ENCODE data around the gene ATP6V1F.

ATP6V1F gene

DNA sequence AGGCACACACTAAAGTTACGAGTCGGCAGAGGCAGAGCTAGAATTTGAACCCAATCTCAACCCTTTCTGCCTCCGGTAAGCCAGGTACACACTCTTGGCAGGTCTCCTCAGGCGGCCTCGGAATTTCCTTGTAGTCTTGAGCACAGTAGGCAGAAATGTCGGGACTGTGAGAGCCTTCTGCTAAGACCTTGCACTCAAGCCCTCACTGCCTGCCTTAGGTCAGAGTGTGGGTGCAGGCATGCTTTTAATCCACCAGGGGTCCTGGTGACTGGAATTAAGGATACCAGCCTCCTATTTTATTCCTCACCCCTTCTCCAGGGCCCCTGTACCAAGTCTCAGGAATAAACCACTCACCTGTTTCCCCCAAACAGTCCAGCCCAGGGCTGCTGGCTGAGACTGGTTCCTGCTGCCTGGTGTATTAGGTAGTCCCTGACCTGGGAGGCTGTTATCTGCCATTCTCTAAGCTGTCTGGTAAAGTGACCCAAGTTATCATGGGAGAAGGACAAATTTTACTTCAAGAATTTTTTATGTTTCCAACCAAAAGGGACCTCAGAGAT lies 855 bp downstream of the ATP6V1F start:
- POLR2A ChIA-PET (ENCODE audit: low non-redundant PET), result no interaction called here
- CTCF ChIA-PET, result interaction anchor here (0.6 to 1.5 kb wide), 5 partner anchors 17 to 228 kb away, joined by 3 to 5 read pairs (median 4); no protein-coding TSS in a partner anchor
- peak overlapping the region; percentile 76 for H3K27ac ChIP-seq
- TF ChIP-seq, protein P1, sequence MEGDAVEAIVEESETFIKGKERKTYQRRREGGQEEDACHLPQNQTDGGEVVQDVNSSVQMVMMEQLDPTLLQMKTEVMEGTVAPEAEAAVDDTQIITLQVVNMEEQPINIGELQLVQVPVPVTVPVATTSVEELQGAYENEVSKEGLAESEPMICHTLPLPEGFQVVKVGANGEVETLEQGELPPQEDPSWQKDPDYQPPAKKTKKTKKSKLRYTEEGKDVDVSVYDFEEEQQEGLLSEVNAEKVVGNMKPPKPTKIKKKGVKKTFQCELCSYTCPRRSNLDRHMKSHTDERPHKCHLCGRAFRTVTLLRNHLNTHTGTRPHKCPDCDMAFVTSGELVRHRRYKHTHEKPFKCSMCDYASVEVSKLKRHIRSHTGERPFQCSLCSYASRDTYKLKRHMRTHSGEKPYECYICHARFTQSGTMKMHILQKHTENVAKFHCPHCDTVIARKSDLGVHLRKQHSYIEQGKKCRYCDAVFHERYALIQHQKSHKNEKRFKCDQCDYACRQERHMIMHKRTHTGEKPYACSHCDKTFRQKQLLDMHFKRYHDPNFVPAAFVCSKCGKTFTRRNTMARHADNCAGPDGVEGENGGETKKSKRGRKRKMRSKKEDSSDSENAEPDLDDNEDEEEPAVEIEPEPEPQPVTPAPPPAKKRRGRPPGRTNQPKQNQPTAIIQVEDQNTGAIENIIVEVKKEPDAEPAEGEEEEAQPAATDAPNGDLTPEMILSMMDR (conservative IDR thresholded peaks at IDR 0.05; ENCODE audit: low read depth), result peak; percentile 77
- DNase-seq (ENCODE audit: low spot score), result peak; percentile 70

DNA sequence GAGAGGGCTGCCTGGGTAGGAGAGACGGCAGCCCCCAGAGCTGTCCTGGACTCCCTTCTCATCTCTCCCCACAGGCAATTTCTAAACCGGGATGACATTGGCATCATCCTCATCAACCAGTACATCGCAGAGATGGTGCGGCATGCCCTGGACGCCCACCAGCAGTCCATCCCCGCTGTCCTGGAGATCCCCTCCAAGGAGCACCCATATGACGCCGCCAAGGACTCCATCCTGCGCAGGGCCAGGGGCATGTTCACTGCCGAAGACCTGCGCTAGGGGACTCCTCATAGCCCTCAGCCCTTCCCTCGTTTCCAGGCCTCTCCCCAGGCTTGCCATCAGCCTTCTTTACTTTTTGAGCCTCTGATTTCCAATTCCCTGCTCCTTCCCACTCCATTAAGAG lies 2.6 kb downstream of the ATP6V1F start:
- ChIA-PET CTCF (interaction anchor here (0.7 kb wide), 1 partner anchor 517 kb away, joined by 3 read pairs; no protein-coding TSS in a partner anchor), POLR2A (ENCODE audit: low non-redundant PET) (no interaction called here)
- H3K27ac ChIP-seq, result no peak overlapping the region; the same call in 1 of the 2 replicates
- TF ChIP-seq, protein P1 (conservative IDR thresholded peaks at IDR 0.05; ENCODE audit: low read depth), result no peak
- DNase-seq (ENCODE audit: low spot score), result no peak

DNA sequence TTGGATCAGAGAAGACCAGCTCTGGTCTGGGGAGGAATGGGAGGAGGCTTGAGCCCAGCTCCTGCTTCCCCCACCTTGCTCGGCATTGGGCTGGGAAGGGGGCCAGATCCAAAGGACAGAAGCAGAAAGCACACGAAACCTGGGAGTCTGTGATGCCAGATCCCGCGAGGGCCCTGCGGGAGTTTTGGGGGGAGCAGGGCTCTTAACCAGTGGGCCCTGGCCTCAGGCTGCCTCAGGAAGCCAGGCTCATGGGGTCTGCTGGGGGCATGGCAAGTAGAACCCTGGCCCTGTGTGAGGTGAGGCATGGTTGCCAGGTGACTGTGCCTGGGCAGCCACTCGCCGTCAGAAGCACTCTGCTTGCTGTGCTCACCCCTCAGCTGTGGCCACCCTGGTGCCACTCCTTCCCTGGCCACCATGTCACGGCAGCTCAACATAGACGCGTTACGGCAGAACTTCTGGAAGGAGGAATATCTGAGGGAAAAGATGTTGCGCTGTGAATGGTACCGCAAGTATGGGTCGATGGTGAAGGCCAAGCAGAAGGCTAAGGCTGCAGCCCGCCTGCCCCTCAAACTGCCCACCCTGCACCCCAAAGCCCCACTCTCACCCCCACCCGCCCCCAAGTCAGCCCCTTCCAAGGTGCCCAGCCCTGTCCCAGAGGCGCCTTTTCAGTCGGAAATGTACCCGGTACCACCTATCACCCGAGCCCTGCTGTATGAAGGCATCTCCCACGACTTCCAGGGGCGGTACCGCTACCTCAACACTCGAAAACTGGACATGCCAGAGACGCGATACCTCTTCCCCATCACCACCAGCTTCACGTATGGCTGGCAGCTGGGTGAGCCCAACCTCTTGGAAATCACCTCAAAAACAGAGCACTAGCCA lies 3.6 kb downstream of the ATP6V1F start:
- TF ChIP-seq, protein P1 (conservative IDR thresholded peaks at IDR 0.05; ENCODE audit: low read depth), result no peak
- CTCF ChIA-PET, result interaction anchor here (0.7 kb wide), 1 partner anchor 17 kb away, joined by 3 read pairs; no protein-coding TSS in a partner anchor
- POLR2A ChIA-PET (ENCODE audit: low non-redundant PET), result no interaction called here

DNA sequence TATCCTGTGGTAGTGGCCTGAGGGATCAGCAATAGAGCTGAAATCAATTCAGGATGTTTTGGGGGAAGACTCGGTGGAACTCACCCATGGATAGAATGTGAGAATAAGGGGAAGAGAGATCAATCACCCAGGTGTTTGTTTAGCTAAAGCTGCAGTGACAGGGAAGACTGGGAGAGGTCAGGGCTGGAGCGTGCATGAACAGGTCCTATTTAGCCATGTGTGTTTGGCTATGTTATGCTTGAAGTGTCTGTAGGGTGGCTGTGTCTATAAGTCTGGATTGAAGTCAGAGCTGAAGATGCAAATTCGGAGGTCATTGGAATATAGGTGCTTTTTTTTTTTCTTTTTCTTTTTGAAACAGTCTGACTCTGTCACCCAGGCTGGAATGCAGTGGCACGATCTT lies 4.6 kb downstream of the ATP6V1F start:
- DNase-seq (ENCODE audit: low spot score), result no peak
- CTCF ChIA-PET, result interaction anchor here (0.6 to 0.7 kb wide), 2 partner anchors 16 to 201 kb away, joined by 3 read pairs; no protein-coding TSS in a partner anchor
- H3K27ac ChIP-seq, result peak overlapping the region; percentile 71
- TF ChIP-seq, protein P1 (conservative IDR thresholded peaks at IDR 0.05; ENCODE audit: low read depth), result no peak
- POLR2A ChIA-PET (ENCODE audit: low non-redundant PET), result no interaction called here

More for the DNA sequence above, 3.6 kb downstream of the ATP6V1F start:
- DNase-seq (ENCODE audit: low spot score), result no peak
- H3K27ac ChIP-seq, result peak overlapping the region; percentile 71

DNA sequence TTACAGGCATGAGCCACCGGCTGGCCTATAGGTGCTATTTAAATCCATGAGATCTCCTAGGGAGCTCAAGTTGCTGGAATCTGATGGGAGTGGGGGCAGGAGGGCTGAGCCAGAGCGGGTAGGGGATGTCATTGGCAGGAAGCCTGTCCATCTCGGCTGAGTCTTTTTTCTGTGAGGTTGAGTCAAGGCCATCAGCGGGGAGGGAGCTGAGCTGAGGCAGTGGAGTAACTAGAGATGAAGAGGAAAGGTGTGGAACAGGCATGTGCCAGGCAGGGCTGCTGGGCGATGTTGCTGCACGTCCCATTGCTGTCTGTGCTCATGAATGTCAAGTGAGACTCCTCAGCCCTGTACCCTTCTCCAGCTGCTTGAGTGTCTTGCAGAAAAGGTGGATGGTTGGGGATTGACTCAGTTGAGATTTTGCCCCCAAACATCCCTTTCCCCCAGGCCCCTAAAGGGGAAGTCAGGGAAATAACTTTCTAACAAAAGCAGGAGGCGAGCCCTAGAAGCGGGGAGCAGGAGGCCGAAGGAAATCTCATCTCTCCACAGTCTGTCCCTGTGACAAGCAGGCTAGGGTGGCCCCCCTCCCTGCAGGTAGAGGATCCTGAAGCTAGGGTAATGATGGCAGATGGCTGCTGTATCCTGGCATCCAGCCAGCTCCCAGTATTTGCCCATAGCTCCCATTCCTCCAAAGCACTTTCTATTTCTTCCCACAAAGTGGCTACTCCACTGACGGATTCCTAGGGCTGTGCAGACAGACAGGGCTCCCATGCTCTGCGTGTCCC lies 5.4 kb downstream of the ATP6V1F start:
- peak overlapping the region; percentile 71 for H3K27ac ChIP-seq
- no peak for DNase-seq (ENCODE audit: low spot score)
- TF ChIP-seq, protein P1 (conservative IDR thresholded peaks at IDR 0.05; ENCODE audit: low read depth), result no peak
- POLR2A ChIA-PET (ENCODE audit: low non-redundant PET), result no interaction called here
- CTCF ChIA-PET, result no interaction called here

DNA sequence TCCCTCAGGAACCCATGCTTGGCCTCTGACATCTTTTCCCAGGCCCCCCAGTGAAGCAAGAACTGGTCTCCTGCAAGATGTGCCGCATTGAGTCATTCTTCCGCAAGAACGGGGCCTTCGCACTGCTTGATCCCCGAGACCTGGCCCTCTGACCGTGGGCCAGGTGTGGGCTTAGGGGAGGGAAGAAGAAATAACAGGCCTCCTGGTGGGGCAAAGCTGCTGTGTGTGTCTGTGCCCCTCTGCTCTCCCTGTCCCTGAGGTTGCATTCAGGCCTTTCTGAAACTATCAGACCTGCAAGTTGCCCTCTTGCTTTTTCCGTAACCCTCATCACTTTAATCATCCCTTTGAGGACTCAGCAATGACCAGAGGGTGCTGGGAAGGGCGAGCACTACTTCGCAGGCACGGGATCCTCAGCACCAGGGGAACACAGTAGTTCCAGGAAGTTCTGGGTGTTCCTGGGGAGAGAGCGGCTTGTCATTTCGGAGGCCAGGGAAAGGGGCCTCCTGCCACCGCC lies 6.0 kb downstream of the ATP6V1F start:
- H3K27ac ChIP-seq, result peak overlapping the region; percentile 71
- no peak for DNase-seq (ENCODE audit: low spot score)
- POLR2A ChIA-PET (ENCODE audit: low non-redundant PET), result no interaction called here
- CTCF ChIA-PET, result interaction anchor here (0.6 kb wide), 1 partner anchor 40 kb away, joined by 3 read pairs; no protein-coding TSS in a partner anchor
- TF ChIP-seq, protein P1 (conservative IDR thresholded peaks at IDR 0.05; ENCODE audit: low read depth), result no peak

All from RWPE1 (cell line).